A673 (cell line): ENCODE results near the gene TRMT112. TPM values are rescaled to one million over a fixed set of nuclear protein-coding genes. Genes with fewer than 3 reads are reported as not detected.

Experiments
- BruUV-seq: library from RNA; stranded (reverse); fragments of 400-500 nt; replicated peaks from 2 replicates; lab custom pipeline; 2021; lab: Mats Ljungman, UMichigan
- CTCF ChIA-PET: fragments of 300-600 bp; sonication (Branson Sonifier 250); formaldehyde crosslinking; loops from one replicate; lab custom pipeline; 2022; ENCODE audit warnings: antibody characterized with exemption; lab: Charles Lee
- POLR2A ChIA-PET: fragments of 300-600 bp; sonication (Branson Sonifier 250); formaldehyde crosslinking; loops from one replicate; lab custom pipeline; 2022; ENCODE audit warnings: antibody characterized with exemption; ENCODE audit not compliant: low non-redundant PET; lab: Charles Lee
- DNase-seq: peaks from one replicate; pipeline ENCODE4 v3.0.0-alpha.2; 2015; ENCODE audit warnings: low spot score
- H3K27ac ChIP-seq: fragments of 200-600 bp; sonication (generic); 2 replicates; pipeline ENCODE4 v1.5.1; 2016; ENCODE audit warnings: mixed run types, low read depth, mild to moderate bottlenecking, mixed read lengths, antibody characterized with exemption, low read length; ENCODE audit not compliant: poor library complexity, severe bottlenecking
- H3K27me3 ChIP-seq: fragments of 200-600 bp; sonication (generic); replicated peaks from 2 replicates; pipeline ENCODE4 v1.6.1; 2017; ENCODE audit warnings: mixed run types, low read depth, mild to moderate bottlenecking, mixed read lengths, antibody characterized with exemption, low read length; ENCODE audit not compliant: insufficient read depth, poor library complexity
- H3K36me3 ChIP-seq: fragments of 200-600 bp; sonication (generic); 2 replicates; pipeline ENCODE4 v1.6.1; 2016; ENCODE audit warnings: mixed run types, mild to moderate bottlenecking, mixed read lengths, antibody characterized with exemption, low read length; ENCODE audit not compliant: insufficient read depth, poor library complexity, severe bottlenecking
- H3K4me1 ChIP-seq: fragments of 200-600 bp; sonication (generic); 2 replicates; pipeline ENCODE4 v1.6.1; 2017; ENCODE audit warnings: mixed run types, mild to moderate bottlenecking, mixed read lengths, antibody characterized with exemption, low read length; ENCODE audit not compliant: insufficient read depth, poor library complexity, severe bottlenecking
- H3K4me3 ChIP-seq: fragments of 200-600 bp; sonication (generic); 2 replicates; pipeline ENCODE4 v1.5.1; 2016; ENCODE audit warnings: low read depth, mixed run types, mild to moderate bottlenecking, mixed read lengths, low read length; ENCODE audit not compliant: poor library complexity, severe bottlenecking
- H3K9me3 ChIP-seq: fragments of 200-600 bp; sonication (generic); 2 replicates; pipeline ENCODE4 v1.6.1; 2016; ENCODE audit warnings: mixed run types, low read depth, mild to moderate bottlenecking, mixed read lengths, antibody characterized with exemption, low read length; ENCODE audit not compliant: poor library complexity, severe bottlenecking
- CTCF ChIP-seq: fragments of 300-800, 200-600 bp; sonication (generic); conservative IDR thresholded peaks from 2 replicates; pipeline ENCODE4 v1.5.1; 2017; ENCODE audit warnings: low read depth, mild to moderate bottlenecking, antibody characterized with exemption, low read length, moderate library complexity, mixed read lengths
- EZH2 ChIP-seq: fragments of 200-600 bp; sonication (generic); IDR thresholded peaks from 2 replicates; pipeline ENCODE4 v1.6.1; 2017; ENCODE audit warnings: borderline replicate concordance, low read depth, mild to moderate bottlenecking, mixed read lengths, antibody characterized with exemption, low read length; ENCODE audit not compliant: poor library complexity, severe bottlenecking
- intact Hi-C: fragments of 100-400 bp; cut with micrococcal nuclease; formaldehyde crosslinking; loops from one replicate; pipeline ENCODE4 v1.10.0; 2022; ENCODE audit not compliant: unreplicated experiment
- total RNA-seq: library from RNA; stranded (reverse); gene quantifications from 2 replicates; pipeline ENCODE4 v1.2.3, GENCODE V29; 2021

The TRMT112 gene
- total RNA-seq, 1 experiment from 2014 or later, result 270 TPM

- TF ChIP-seq EZH2 (no peak), CTCF (peak; percentile 61)
- Histone ChIP-seq H3K27me3 (no peaks in the 10 kb centered on the region), H3K4me1 (peaks cover 12% of the 10 kb centered on the region), H3K36me3 (peaks cover 4% of the 10 kb centered on the region), H3K4me3 (peak overlapping the region; percentile 83), H3K9me3 (no peaks in the 10 kb centered on the region), H3K27ac (peak overlapping the region; percentile 84)
- ChIA-PET CTCF (interaction anchor here (0.6 to 0.9 kb wide), 4 partner anchors 16 to 527 kb away, joined by 3 to 6 read pairs (median 4); no protein-coding TSS in a partner anchor), POLR2A (interaction anchor here (0.6 kb wide), 1 partner anchor 112 kb away, joined by 6 read pairs; no protein-coding TSS in a partner anchor)
- TSS peak; percentile 39 for BruUV-seq
- peak; percentile 79 for DNase-seq
- intact Hi-C loops, result loop anchor here (2.0 kb wide), 2 partner anchors 35 to 65 kb away; partner anchors contain the start of gene FKBP2
Measured at GRCh38 chr11:64305691-64306562, 11.4 kb downstream of the TRMT112 start.

- Histone ChIP-seq H3K4me1 (peaks cover 19% of the 10 kb centered on the region), H3K4me3 (peak within 1 kb of the TSS; percentile 83), H3K36me3 (peaks cover 4% of the 10 kb centered on the region), H3K27me3 (no peaks in the 10 kb centered on the region), H3K27ac (peak within 1 kb of the TSS; percentile 87), H3K9me3 (no peaks in the 10 kb centered on the region)
- TF ChIP-seq CTCF (no peak), EZH2 (no peak)
- intact Hi-C loops, result loop anchor here (2.0 kb wide), 2 partner anchors 34 to 64 kb away; partner anchors contain the start of gene FKBP2
- DNase-seq, result peak; percentile 100
- BruUV-seq, result no TSS peak
- ChIA-PET POLR2A (interaction anchor here (0.6 kb wide), 1 partner anchor 111 kb away, joined by 6 read pairs; no protein-coding TSS in a partner anchor), CTCF (interaction anchor here (0.6 to 2.6 kb wide), 12 partner anchors 13 to 526 kb away, joined by 3 to 23 read pairs (median 8); partner anchors contain the start of genes FERMT3, PRDX5 and TRMT112)
Measured at GRCh38 chr11:64305075-64305690, 12.2 kb downstream of the TRMT112 start, which contains the start of gene ESRRA. Gene ESRRA, plus strand, starts transcription at chr11:64305524. Its CDS starts 1,656 bp downstream, at chr11:64307180.
